ENCODE data around the gene TDRD7. TPM values are rescaled to one million over a fixed set of nuclear protein-coding genes. Genes with fewer than 3 reads are reported as not detected.
A peak's percentile ranks its signal among the peaks of the same experiment; 100 is the strongest.

The TDRD7 gene
- total and polyA plus RNA-seq, 2 donors, result 8.7 to 9.8 TPM

- Histone ChIP-seq H3K36me3 (ENCODE audit: insufficient read depth) (no peaks in the 10 kb centered on the region), H3K4me3 (ENCODE audit: low read depth, low read length) (peak overlapping the region; percentile 16), H3K4me1 (ENCODE audit: insufficient read depth) (no peaks in the 10 kb centered on the region), H3K27ac (ENCODE audit: low read depth) (no peak overlapping the region)
- DNase-seq (ENCODE audit: extremely low spot score), result peak; percentile 37
- WGBS, result 42% methylated on average over 8 of the region's 8 CpGs
Observed at GRCh38 chr9:97504381-97505216, 92.7 kb downstream of the TDRD7 start.

- Histone ChIP-seq H3K4me3 (ENCODE audit: low read depth, low read length) (no peak overlapping the region), H3K36me3 (ENCODE audit: insufficient read depth) (no peaks in the 10 kb centered on the region), H3K27ac (ENCODE audit: low read depth) (no peak overlapping the region), H3K4me1 (ENCODE audit: insufficient read depth) (no peaks in the 10 kb centered on the region)
- DNase-seq (ENCODE audit: extremely low spot score), result no peak
- 92% methylated on average over 3 of the region's 3 CpGs for WGBS
Observed at GRCh38 chr9:97505845-97506244, 93.9 kb downstream of the TDRD7 start.

- WGBS, result 81% methylated on average over 4 of the region's 4 CpGs
- H3K27ac ChIP-seq (ENCODE audit: low read depth), result no peak overlapping the region
- H3K4me3 ChIP-seq (ENCODE audit: low read depth, low read length), result no peak overlapping the region
- no peak for DNase-seq (ENCODE audit: extremely low spot score)
- H3K4me1 ChIP-seq (ENCODE audit: insufficient read depth), result no peaks in the 10 kb centered on the region
- no peaks in the 10 kb centered on the region for H3K36me3 ChIP-seq (ENCODE audit: insufficient read depth)
Observed at GRCh38 chr9:97506306-97506705, 94.4 kb downstream of the TDRD7 start.

- 82% methylated on average over 1 of the region's 1 CpG for WGBS
- H3K27ac ChIP-seq (ENCODE audit: low read depth), result no peak overlapping the region
- no peak for DNase-seq (ENCODE audit: extremely low spot score)
- H3K4me3 ChIP-seq (ENCODE audit: low read depth, low read length), result no peak overlapping the region
- H3K4me1 ChIP-seq (ENCODE audit: insufficient read depth), result no peaks in the 10 kb centered on the region
- no peaks in the 10 kb centered on the region for H3K36me3 ChIP-seq (ENCODE audit: insufficient read depth)
Observed at GRCh38 chr9:97506787-97507186, 94.9 kb downstream of the TDRD7 start.

- Histone ChIP-seq H3K27ac (ENCODE audit: low read depth) (no peak overlapping the region), H3K4me3 (ENCODE audit: low read depth, low read length) (no peak overlapping the region), H3K36me3 (ENCODE audit: insufficient read depth) (no peaks in the 10 kb centered on the region), H3K4me1 (ENCODE audit: insufficient read depth) (no peaks in the 10 kb centered on the region)
- WGBS, result 89% methylated on average over 5 of the region's 5 CpGs
- DNase-seq (ENCODE audit: extremely low spot score), result no peak
Observed at GRCh38 chr9:97507428-97507984, 95.6 kb downstream of the TDRD7 start.

GRCh38 chr9:97508852-97509251, 97.0 kb downstream of the TDRD7 start:
- no peak overlapping the region for H3K27ac ChIP-seq (ENCODE audit: low read depth)
- no peak for DNase-seq (ENCODE audit: extremely low spot score)
- H3K36me3 ChIP-seq (ENCODE audit: insufficient read depth), result no peaks in the 10 kb centered on the region
- no peaks in the 10 kb centered on the region for H3K4me1 ChIP-seq (ENCODE audit: insufficient read depth)
- no peak overlapping the region for H3K4me3 ChIP-seq (ENCODE audit: low read depth, low read length)
- WGBS, result 55% methylated on average over 4 of the region's 4 CpGs

- 79% methylated on average over 10 of the region's 10 CpGs for WGBS
- H3K4me1 ChIP-seq (ENCODE audit: insufficient read depth), result no peaks in the 10 kb centered on the region
- H3K27ac ChIP-seq (ENCODE audit: low read depth), result no peak overlapping the region
- H3K4me3 ChIP-seq (ENCODE audit: low read depth, low read length), result no peak overlapping the region
- no peak for DNase-seq (ENCODE audit: extremely low spot score)
- no peaks in the 10 kb centered on the region for H3K36me3 ChIP-seq (ENCODE audit: insufficient read depth)
Observed at GRCh38 chr9:97510797-97511654, 99.1 kb downstream of the TDRD7 start.

- Histone ChIP-seq H3K4me3 (ENCODE audit: low read depth, low read length) (no peak overlapping the region), H3K4me1 (ENCODE audit: insufficient read depth) (no peaks in the 10 kb centered on the region), H3K36me3 (ENCODE audit: insufficient read depth) (no peaks in the 10 kb centered on the region), H3K27ac (ENCODE audit: low read depth) (no peak overlapping the region)
- WGBS, result 84% methylated on average over 6 of the region's 6 CpGs
- DNase-seq (ENCODE audit: extremely low spot score), result no peak
Observed at GRCh38 chr9:97511655-97512427, 99.9 kb downstream of the TDRD7 start.

- H3K4me1 ChIP-seq (ENCODE audit: insufficient read depth), result no peaks in the 10 kb centered on the region
- DNase-seq (ENCODE audit: extremely low spot score), result no peak
- WGBS, result 81% methylated on average over 8 of the region's 8 CpGs
- H3K4me3 ChIP-seq (ENCODE audit: low read depth, low read length), result no peak overlapping the region
- H3K36me3 ChIP-seq (ENCODE audit: insufficient read depth), result no peaks in the 10 kb centered on the region
- H3K27ac ChIP-seq (ENCODE audit: low read depth), result no peak overlapping the region
Observed at GRCh38 chr9:97512966-97513560, 101.2 kb downstream of the TDRD7 start.

GRCh38 chr9:97514531-97514930, 102.6 kb downstream of the TDRD7 start:
- H3K4me3 ChIP-seq (ENCODE audit: low read depth, low read length), result no peak overlapping the region
- 87% methylated on average over 9 of the region's 9 CpGs for WGBS
- H3K27ac ChIP-seq (ENCODE audit: low read depth), result no peak overlapping the region
- no peak for DNase-seq (ENCODE audit: extremely low spot score)
- peaks cover 3% of the 10 kb centered on the region for H3K4me1 ChIP-seq (ENCODE audit: insufficient read depth)
- no peaks in the 10 kb centered on the region for H3K36me3 ChIP-seq (ENCODE audit: insufficient read depth)

GRCh38 chr9:97515662-97516061, 103.8 kb downstream of the TDRD7 start:
- no peak for DNase-seq (ENCODE audit: extremely low spot score)
- 76% methylated on average over 6 of the region's 6 CpGs for WGBS
- Histone ChIP-seq H3K36me3 (ENCODE audit: insufficient read depth) (no peaks in the 10 kb centered on the region), H3K4me1 (ENCODE audit: insufficient read depth) (peaks cover 3% of the 10 kb centered on the region), H3K27ac (ENCODE audit: low read depth) (no peak overlapping the region), H3K4me3 (ENCODE audit: low read depth, low read length) (no peak overlapping the region)

GRCh38 chr9:97516111-97516510, 104.2 kb downstream of the TDRD7 start:
- DNase-seq (ENCODE audit: extremely low spot score), result no peak
- peak overlapping the region; percentile 60 for H3K27ac ChIP-seq (ENCODE audit: low read depth)
- no peak overlapping the region for H3K4me3 ChIP-seq (ENCODE audit: low read depth, low read length)
- no peaks in the 10 kb centered on the region for H3K36me3 ChIP-seq (ENCODE audit: insufficient read depth)
- 90% methylated on average over 8 of the region's 8 CpGs for WGBS
- H3K4me1 ChIP-seq (ENCODE audit: insufficient read depth), result peaks cover 3% of the 10 kb centered on the region
